ENCODE measurements around the gene SDK2.

The SDK2 gene

DNA sequence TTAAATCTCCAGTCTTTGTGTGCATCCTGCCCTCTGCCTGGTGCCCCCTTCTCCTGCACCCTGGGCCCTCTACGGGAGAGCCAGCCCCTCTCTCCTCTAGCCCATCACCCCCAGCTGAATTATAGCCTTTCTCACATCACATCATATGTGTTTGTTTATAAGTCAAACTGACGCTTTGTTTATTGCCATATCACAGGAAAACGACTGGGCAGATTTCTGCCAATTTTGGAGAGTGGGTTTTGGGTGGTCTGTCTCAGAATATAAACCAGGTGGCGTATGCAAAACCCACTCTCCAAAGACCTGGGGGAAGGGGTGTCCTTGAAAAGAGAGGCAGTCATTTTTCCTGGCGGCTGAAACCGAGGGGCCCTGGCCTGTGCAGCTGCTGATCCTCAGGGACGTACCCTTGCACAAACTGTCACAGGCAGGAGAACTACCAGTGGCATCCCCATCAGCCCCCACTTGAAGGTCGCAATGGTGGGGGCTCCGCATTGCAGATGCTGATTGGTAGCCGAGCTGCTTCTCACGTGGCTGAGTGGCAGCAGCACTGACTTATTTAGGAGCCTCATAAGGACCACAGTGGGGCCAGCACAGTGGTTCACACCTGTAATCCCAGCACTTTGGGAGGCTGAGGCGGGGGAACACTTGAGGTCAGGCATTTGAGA lies 297.6 kb downstream of the SDK2 start:
- TF ChIP-seq, protein P1, sequence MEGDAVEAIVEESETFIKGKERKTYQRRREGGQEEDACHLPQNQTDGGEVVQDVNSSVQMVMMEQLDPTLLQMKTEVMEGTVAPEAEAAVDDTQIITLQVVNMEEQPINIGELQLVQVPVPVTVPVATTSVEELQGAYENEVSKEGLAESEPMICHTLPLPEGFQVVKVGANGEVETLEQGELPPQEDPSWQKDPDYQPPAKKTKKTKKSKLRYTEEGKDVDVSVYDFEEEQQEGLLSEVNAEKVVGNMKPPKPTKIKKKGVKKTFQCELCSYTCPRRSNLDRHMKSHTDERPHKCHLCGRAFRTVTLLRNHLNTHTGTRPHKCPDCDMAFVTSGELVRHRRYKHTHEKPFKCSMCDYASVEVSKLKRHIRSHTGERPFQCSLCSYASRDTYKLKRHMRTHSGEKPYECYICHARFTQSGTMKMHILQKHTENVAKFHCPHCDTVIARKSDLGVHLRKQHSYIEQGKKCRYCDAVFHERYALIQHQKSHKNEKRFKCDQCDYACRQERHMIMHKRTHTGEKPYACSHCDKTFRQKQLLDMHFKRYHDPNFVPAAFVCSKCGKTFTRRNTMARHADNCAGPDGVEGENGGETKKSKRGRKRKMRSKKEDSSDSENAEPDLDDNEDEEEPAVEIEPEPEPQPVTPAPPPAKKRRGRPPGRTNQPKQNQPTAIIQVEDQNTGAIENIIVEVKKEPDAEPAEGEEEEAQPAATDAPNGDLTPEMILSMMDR (IDR thresholded peaks at IDR 0.05; ENCODE audit: borderline replicate concordance, insufficient read depth, low read depth, low read length) = no peak
- no peak overlapping the region for H3K4me3 ChIP-seq (ENCODE audit: low read depth, low read length)

DNA sequence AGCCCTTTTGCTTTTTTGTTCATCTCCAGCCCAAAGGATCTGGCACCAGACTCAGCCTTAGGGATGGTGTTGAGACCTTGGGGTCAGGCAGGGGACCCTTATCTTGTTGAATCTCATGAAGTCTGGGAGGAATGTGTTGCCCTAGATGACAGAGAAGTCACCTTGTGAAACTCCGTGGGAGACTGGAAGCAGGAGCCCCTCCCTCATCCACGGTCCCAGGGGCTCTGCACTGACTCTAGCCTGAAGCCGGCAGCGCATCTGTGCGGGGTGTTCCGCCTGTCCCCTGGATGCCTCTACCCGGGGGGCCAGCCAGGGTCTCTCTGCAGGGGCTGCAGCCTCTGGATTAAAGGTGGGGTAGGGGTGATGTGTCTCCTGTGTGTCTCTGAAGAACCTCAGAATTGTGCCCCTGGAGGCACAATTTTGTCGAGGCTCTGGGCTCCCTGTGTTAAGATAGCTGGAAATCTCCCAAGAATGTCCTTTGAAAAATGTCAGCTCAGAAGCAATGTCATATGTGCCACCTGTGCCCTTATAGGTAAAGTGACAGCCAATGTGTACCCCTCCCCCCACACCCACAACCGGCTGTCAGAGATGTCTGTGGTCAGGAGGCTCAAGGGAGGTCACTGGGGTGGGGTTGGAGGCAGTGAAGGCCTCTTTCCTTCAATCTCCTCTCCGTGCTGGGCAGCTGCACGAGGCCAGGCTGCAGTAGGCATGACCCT lies 300.3 kb downstream of the SDK2 start:
- TF ChIP-seq, protein P1 (IDR thresholded peaks at IDR 0.05; ENCODE audit: borderline replicate concordance, insufficient read depth, low read depth, low read length) = no peak
- no peak overlapping the region for H3K4me3 ChIP-seq (ENCODE audit: low read depth, low read length)

DNA sequence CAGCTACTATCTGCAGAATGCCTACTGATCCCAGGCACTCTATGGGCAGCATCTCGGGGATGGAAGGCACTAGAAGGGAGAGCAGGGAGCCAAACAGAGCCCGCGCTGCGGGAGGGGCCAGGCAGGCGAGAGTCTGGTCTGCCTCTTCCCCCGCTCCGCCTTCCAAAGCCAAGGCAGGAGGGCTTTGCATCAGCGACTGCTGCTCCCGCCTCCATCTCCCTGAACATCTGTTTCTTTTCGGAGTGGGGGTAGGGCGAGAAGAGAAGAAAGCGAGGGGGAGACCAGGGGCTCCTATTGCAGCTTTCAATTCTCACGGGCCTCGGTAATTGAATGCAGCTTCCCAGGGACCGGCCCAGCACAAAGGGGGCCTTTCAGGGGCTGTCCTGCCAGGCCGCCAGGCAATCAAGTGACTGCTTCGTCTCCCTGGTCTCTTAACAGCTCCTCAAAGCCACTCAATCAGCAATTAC lies 301.0 kb downstream of the SDK2 start:
- TF ChIP-seq, protein P1 (IDR thresholded peaks at IDR 0.05; ENCODE audit: borderline replicate concordance, insufficient read depth, low read depth, low read length) = no peak
- H3K4me3 ChIP-seq (ENCODE audit: low read depth, low read length) = no peak overlapping the region

DNA sequence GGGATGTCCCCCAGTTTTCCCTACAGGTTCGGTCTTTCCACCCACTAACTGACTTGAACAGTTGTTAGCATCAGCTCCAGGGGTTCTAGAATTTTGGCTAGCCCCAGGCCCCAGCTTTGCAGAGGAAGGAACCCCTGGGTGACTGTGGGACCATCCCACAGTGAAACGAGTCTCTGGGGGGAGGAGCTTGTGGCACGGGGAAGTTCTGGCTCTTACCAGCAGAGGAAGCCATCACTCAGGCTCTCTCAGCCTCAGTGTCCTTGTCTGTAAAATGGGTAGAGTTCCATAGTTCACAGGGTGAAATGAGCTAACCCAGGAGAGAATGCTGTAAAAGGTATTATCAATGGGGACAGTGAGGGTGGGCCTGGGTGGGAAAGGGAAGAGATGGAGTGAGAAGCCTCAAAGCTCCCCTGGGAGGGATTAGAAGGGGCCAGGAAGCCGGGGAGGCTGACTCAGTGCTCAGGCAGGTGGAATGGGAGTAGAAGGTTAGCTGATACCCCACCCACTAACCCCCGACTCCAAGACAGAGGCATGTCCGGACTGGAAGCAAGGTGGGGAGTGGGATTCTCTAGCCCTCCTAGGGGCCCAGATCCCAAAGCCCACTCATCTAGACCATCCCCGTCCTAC lies 301.6 kb downstream of the SDK2 start:
- H3K4me3 ChIP-seq (ENCODE audit: low read depth, low read length) = no peak overlapping the region

DNA sequence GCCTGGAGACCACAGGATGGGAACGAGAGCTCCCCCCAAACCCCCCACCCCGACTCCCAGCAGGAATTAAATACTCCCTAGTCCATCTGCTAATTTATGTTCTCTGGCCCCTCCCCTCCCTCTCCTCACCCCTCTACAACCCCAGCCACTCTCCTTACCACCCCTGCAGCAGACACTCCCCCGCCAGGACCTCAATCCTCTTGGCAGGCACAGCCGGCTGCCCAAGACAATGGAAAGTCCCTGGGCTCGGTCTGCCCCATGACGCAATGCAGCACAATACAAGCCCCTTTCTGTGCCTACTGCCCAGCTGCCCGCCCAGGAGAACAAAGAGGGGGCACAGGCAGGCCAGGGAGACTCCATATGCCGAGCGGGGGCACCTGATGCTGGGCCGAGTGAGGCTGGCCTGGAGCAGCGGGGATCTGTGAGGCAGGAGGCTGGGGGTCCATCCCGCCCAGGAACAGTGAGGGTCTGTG lies 302.2 kb downstream of the SDK2 start:
- TF ChIP-seq, protein P1 (IDR thresholded peaks at IDR 0.05; ENCODE audit: borderline replicate concordance, insufficient read depth, low read depth, low read length) = no peak
- H3K4me3 ChIP-seq (ENCODE audit: low read depth, low read length) = no peak overlapping the region

More for the DNA sequence above, 301.6 kb downstream of the SDK2 start:
- TF ChIP-seq, protein P1 (IDR thresholded peaks at IDR 0.05; ENCODE audit: borderline replicate concordance, insufficient read depth, low read depth, low read length) = 0 out of 2 replicates have a peak, but pooled peaks have one; percentile 10

DNA sequence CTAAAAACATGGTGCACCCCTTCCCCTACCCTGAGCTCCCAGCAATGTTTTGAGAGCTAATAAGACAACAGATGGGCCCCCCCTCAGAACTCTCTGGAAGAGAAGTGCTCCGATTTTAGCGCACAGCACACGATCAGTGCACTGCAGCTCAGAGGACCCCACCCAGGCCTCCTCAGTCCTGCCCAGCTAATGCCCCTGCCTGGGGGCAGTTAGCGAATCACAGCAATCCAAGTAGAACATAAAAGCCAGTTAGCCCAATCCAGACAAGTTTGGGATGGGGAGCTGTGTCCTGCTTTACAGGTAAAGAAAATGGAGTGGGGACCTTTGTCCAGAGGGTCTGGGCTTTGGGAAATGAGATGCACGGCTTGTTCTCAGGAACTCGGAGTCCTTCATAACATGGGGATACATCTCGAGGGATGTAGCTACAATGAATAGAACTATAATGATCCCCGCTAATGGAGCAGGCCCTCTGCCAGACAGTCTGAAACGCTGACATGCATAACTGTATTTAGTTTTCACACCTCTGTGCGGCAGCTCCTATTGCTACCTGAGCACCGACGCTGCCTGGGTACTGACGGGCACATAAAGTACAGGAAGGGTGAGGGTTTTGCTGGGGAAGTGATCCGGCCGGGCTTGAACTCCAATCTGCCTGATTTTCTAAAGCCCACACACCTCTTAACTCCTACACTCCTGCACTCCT lies 302.7 kb downstream of the SDK2 start:
- TF ChIP-seq, protein P1 (IDR thresholded peaks at IDR 0.05; ENCODE audit: borderline replicate concordance, insufficient read depth, low read depth, low read length) = no peak

More for the DNA sequence above, 302.7 kb downstream of the SDK2 start:
- H3K4me3 ChIP-seq (ENCODE audit: low read depth, low read length) = no peak overlapping the region

All from GM12875 (cell line).